Aorta (tissue), 5 donors: ENCODE data around the gene TXLNG. TPM values are rescaled to one million over a fixed set of nuclear protein-coding genes. Genes with fewer than 3 reads are reported as not detected.

Experiments
- ATAC-seq: fragments of 200-7000 bp; cut with Tn5 transposase; one replicate; pipeline ENCODE4 v1.9.1; 2022; ENCODE audit warnings: moderate library complexity; ENCODE audit not compliant: low FRiP score
- DNase-seq, 2 donors: peaks; one replicate each; pipeline ENCODE4 v3.0.0-alpha.2; 2020
- H3K27ac ChIP-seq, 2 donors: one replicate each; pipeline ENCODE4 v1.5.1; 2013; ENCODE audit warnings: low read length in 2 of 2, mild to moderate bottlenecking in 2 of 2, moderate library complexity in 2 of 2, control low read depth in 1 of 2, inconsistent platforms in 1 of 2, low read depth in 1 of 2
- H3K27me3 ChIP-seq, 2 donors: one replicate each; pipeline ENCODE4 v1.6.1; 2013; ENCODE audit warnings: control low read depth in 1 of 2, low read length in 1 of 2, mild to moderate bottlenecking in 1 of 2, moderate library complexity in 1 of 2; ENCODE audit not compliant: insufficient read depth in 2 of 2, control insufficient read depth in 1 of 2
- H3K36me3 ChIP-seq, 2 donors: one replicate each; pipeline ENCODE4 v1.6.1; 2013; ENCODE audit warnings: control low read depth in 1 of 2, low read length in 1 of 2, mild to moderate bottlenecking in 1 of 2; ENCODE audit not compliant: insufficient read depth in 2 of 2, control insufficient read depth in 1 of 2
- H3K4me1 ChIP-seq, 2 donors: one replicate each; pipeline ENCODE4 v1.6.1; 2013; ENCODE audit warnings: low read length in 2 of 2, control low read depth in 1 of 2, mild to moderate bottlenecking in 1 of 2, moderate library complexity in 1 of 2; ENCODE audit not compliant: insufficient read depth in 2 of 2, control insufficient read depth in 1 of 2
- H3K4me3 ChIP-seq, 2 donors: one replicate each; pipeline ENCODE4 v1.5.1; 2013; ENCODE audit warnings: low read length in 2 of 2, control low read depth in 1 of 2, mild to moderate bottlenecking in 1 of 2
- H3K9me3 ChIP-seq: one replicate; pipeline ENCODE4 v1.6.1; 2013; ENCODE audit warnings: mild to moderate bottlenecking, low read length; ENCODE audit not compliant: control insufficient read depth
- WGBS, 2 donors: extraction: QIAGEN DNeasy Blood & Tissue Kit; methylation state at CpG; one replicate each; pipeline ENCODE4 v1.1.7; 2013; 5-methylcytosine and 5-hydroxymethylcytosine counted together
- intact Hi-C, 2 donors: fragments of 100-400 bp; cut with DNase I; formaldehyde crosslinking; loops; one replicate each; pipeline versions ENCODE4 v1.14.2 to v1.15.0; 2022
- polyA plus RNA-seq, 2 donors: library from polyadenylated mRNA; stranded (reverse); fragments of 200-250 nt; gene quantifications; one replicate each; pipeline ENCODE4 v1.2.3, GENCODE V29; 2013
- total RNA-seq, 2 donors: library from RNA; stranded (reverse); fragmentation: NEBNext Ultra II Directional; extraction: Animal tissue kit (Norgen Biotek cat#: 25700); gene quantifications; one replicate each; pipeline ENCODE4 v1.2.1, GENCODE V29; 2021
- donor health status: healthy with polysubstance abuse.
- donor health status: Bipolar disorder and iron deficiency.
- donor health status: DM: no; HTN: no; CAD: no.
- donor health status: DM: no; HTN: no; CAD: no.
- donor health status: DM: yes; HTN: yes; CAD: no.

Gene TXLNG
- total and polyA plus RNA-seq, 4 donors = 3.6 to 11.8 (median 10.3) TPM

DNA sequence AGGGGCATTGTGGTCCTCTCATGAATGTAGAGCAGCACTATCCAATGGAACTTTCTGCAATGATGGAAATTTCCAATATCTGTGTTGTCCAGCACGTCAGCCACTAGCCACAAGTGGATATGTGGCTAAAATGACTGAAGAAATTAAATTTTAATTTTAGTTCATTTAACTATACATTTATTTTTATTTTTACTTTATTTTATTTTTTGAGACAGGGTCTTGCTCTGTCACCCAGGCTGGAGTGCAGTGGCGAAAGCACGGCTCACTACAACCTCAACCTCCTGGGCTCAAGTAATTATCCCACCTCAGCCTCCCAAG is 97.2 kb downstream of the TXLNG start:
- no peak for ATAC-seq
- intact Hi-C loops = loop anchor here in 1 of 2 donors (1.0 kb wide), 1 partner anchor 163 kb away; no protein-coding TSS in a partner anchor

DNA sequence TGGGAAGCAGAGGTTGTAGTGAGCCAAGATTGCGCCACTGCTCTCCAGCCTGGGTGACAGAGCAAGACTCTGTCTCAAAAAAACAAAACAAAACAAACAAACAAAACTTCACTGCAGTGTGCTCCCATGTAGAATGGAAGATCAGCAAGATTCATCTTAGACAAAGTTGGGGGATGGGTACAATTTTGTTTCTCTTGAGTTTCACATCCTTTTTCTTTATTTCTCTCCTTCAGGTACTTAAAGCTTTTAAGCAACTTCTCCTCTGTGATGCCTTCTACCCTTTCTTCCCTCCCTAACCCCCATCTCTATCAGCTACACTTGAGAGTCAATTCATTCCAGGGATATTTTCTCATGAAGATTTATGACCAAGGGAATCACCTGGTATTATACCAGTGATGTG is 99.4 kb downstream of the TXLNG start:
- no peak overlapping the region for H3K4me3 ChIP-seq
- no peaks in the 10 kb centered on the region for H3K9me3 ChIP-seq
- no peaks in the 10 kb centered on the region for H3K36me3 ChIP-seq
- DNase-seq (no peak), ATAC-seq (no peak)
- H3K27me3 ChIP-seq = no peaks in the 10 kb centered on the region
- H3K27ac ChIP-seq = no peak overlapping the region
- WGBS, 2 donors = 90 to 98% methylated on average over 1 of the region's 1 CpG
- intact Hi-C loops = no loop called here
- H3K4me1 ChIP-seq = peaks cover 0 to 2% of the 10 kb centered on the region in 2 donors

More for the DNA sequence above, 97.2 kb downstream of the TXLNG start:
- H3K27ac ChIP-seq = no peak overlapping the region
- 49 to 75% methylated on average over 3 of the region's 3 CpGs for WGBS, 2 donors
- H3K4me1 ChIP-seq = peaks cover 0 to 2% of the 10 kb centered on the region in 2 donors
- H3K27me3 ChIP-seq = no peaks in the 10 kb centered on the region
- no peak overlapping the region for H3K4me3 ChIP-seq
- no peaks in the 10 kb centered on the region for H3K36me3 ChIP-seq
- no peaks in the 10 kb centered on the region for H3K9me3 ChIP-seq
- no peak for DNase-seq

DNA sequence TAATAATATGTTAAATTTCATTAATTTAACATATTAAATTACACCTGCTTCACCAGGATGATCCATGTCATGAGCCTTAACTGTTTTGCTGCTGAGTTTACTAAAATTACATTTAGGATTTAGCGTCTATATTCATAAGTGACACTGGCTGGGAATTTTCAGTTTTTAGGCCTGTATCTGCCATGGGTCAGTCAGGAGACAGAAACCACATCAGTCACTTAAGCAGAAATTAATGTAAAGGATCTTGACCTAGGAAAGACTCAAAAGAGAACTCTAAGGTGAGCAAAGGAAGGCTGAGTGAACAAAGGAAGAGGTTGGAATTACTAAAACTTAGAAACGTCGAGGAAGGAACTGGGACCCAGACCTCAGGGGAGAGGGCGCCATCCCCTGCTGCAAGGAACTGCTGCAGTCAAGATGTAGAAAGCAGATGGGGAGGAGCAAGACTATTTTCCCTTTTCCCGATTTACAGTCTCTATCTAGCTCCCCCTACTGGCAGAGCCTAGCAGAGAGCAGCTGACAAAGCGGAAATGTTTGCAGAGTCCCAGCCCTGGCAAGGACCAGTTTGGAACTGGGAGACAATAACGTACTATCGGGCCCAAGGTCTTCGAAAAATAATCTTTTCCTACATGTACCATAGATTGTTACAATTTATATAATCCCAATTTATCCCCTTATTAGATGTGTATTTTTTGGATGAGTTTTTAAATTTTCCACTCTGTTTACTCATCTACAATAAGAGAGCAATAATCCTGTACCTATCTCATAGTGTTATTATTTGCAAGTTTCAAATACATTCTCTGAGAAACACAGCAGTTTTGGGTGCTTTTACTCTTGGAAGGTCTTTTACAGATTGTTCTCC is 106.5 kb downstream of the TXLNG start:
- intact Hi-C loops = loop anchor here (2.0 to 5.0 kb wide), 2 partner anchors 66 to 150 kb away; no protein-coding TSS in a partner anchor

More for the DNA sequence above, 106.5 kb downstream of the TXLNG start:
- H3K4me3 ChIP-seq = no peak overlapping the region
- DNase-seq (peak; percentile 71 to 77), ATAC-seq (peak; percentile 88)
- H3K4me1 ChIP-seq = no peaks in the 10 kb centered on the region
- no peaks in the 10 kb centered on the region for H3K36me3 ChIP-seq
- no peak overlapping the region for H3K27ac ChIP-seq
- H3K9me3 ChIP-seq = no peaks in the 10 kb centered on the region
- no peaks in the 10 kb centered on the region for H3K27me3 ChIP-seq
- WGBS, 2 donors = 10 to 12% methylated on average over 9 of the region's 9 CpGs

Other genes with a start within 250 kb of the TXLNG start
- not detected for gene S100G, start 136.3 kb upstream of the TXLNG start, total RNA-seq
- 1 to 10 TPM in 1 of 2 donors, not detected in 1; 2.4 TPM for gene S100G, start 136.3 kb upstream of the TXLNG start, polyA plus RNA-seq
- gene CTPS2, start 73.8 kb upstream of the TXLNG start, total RNA-seq = 10 to 100 TPM; 11.8 to 17.6 TPM
- 10 to 100 TPM in 1 of 2 donors, 1 to 10 TPM in 1; 5.1 to 12.4 TPM for gene CTPS2, start 73.8 kb upstream of the TXLNG start, polyA plus RNA-seq
- gene SYAP1, start 66.9 kb upstream of the TXLNG start, total RNA-seq = 10 to 100 TPM; 28.3 to 36.3 TPM
- gene SYAP1, start 66.9 kb upstream of the TXLNG start, polyA plus RNA-seq = 10 to 100 TPM; 13.2 to 13.5 TPM
- gene RBBP7, start 83.9 kb downstream of the TXLNG start, total RNA-seq = 10 to 100 TPM; 89.4 to 97.5 TPM
- gene RBBP7, start 83.9 kb downstream of the TXLNG start, polyA plus RNA-seq = 100 to 1,000 TPM in 1 of 2 donors, 10 to 100 TPM in 1; 66.9 to 159 TPM
- gene REPS2, start 160.2 kb downstream of the TXLNG start, total RNA-seq = 1 to 10 TPM; 6.2 to 7.9 TPM
- 1 to 10 TPM; 1.1 to 1.9 TPM for gene REPS2, start 160.2 kb downstream of the TXLNG start, polyA plus RNA-seq